Endodermal cell (in vitro differentiated cells): ENCODE results near the gene BSDC1. TPM values are rescaled to one million over a fixed set of nuclear protein-coding genes. Genes with fewer than 3 reads are reported as not detected.

Experiments used
- DNase-seq: peaks from one replicate; pipeline ENCODE4 v3.0.0-alpha.2; 2017
- H3K27ac ChIP-seq: 2 replicates; pipeline ENCODE4 v1.5.1; 2013; ENCODE audit warnings: mild to moderate bottlenecking, low read depth, low read length, moderate library complexity
- H3K27me3 ChIP-seq: 2 replicates; pipeline ENCODE4 v1.6.1; 2013; ENCODE audit warnings: mild to moderate bottlenecking, low read length, moderate library complexity; ENCODE audit not compliant: insufficient read depth, control insufficient read depth, poor library complexity, severe bottlenecking
- H3K36me3 ChIP-seq: 2 replicates; pipeline ENCODE4 v1.7.0; 2013; ENCODE audit warnings: mild to moderate bottlenecking, low read length, moderate library complexity; ENCODE audit not compliant: control insufficient read depth, insufficient read depth
- H3K4me1 ChIP-seq: one replicate; pipeline ENCODE4 v1.7.0; 2013; ENCODE audit warnings: low read length; ENCODE audit not compliant: control insufficient read depth, insufficient read depth
- H3K4me3 ChIP-seq: 2 replicates; pipeline ENCODE4 v1.5.1; 2013; ENCODE audit warnings: mild to moderate bottlenecking, low read length, moderate library complexity
- H3K9ac ChIP-seq: 2 replicates; pipeline ENCODE4 v1.6.1; 2013; ENCODE audit warnings: mild to moderate bottlenecking, low read length, moderate library complexity; ENCODE audit not compliant: poor library complexity, severe bottlenecking; ENCODE audit errors: extremely low read depth
- H3K9me3 ChIP-seq: 2 replicates; pipeline ENCODE4 v1.6.1; 2013; ENCODE audit warnings: mild to moderate bottlenecking, low read length, moderate library complexity; ENCODE audit not compliant: control insufficient read depth
- H3K27ac Mint-ChIP-seq: 2 replicates; pipeline ENCODE4 v1.8.0; 2020; ENCODE audit warnings: mixed read lengths
- H3K27me3 Mint-ChIP-seq: 2 replicates; pipeline ENCODE4 v1.8.0; 2021; ENCODE audit warnings: mild to moderate bottlenecking, mixed read lengths; ENCODE audit not compliant: insufficient read depth
- H3K36me3 Mint-ChIP-seq: 2 replicates; pipeline ENCODE4 v1.8.0; 2020; ENCODE audit warnings: low read depth, mixed read lengths
- H3K4me1 Mint-ChIP-seq: 2 replicates; pipeline ENCODE4 v1.8.0; 2020; ENCODE audit warnings: mixed read lengths
- H3K4me3 Mint-ChIP-seq: 2 replicates; pipeline ENCODE4 v1.8.0; 2020; ENCODE audit warnings: mild to moderate bottlenecking, moderate library complexity, mixed read lengths
- H3K9me3 Mint-ChIP-seq: 2 replicates; pipeline ENCODE4 v1.8.0; 2020; ENCODE audit warnings: mild to moderate bottlenecking, mixed read lengths
- WGBS, 2 experiments: methylation state at CpG; one replicate each; pipeline versions ENCODE4 v1.1.5 to v1.1.7; 2013; ENCODE audit warnings: missing lambda C conversion rate in 2 of 2, mixed read lengths in 1 of 2; ENCODE audit not compliant: insufficient coverage in 1 of 2, insufficient read length in 1 of 2; 5-methylcytosine and 5-hydroxymethylcytosine counted together
- total RNA-seq, 2 donors: library from RNA; stranded (reverse); fragmentation: NEBNext Ultra II Directional in 1 of 2; extraction: Animal tissue kit (Norgen Biotek cat#: 25700) in 1 of 2; gene quantifications; 2 replicates in 1 of 2; 3 replicates in 1 of 2; pipeline ENCODE4 v1.2.1, GENCODE V29; 2021
- TF ChIP-seq, protein P1 (sequence below): fragments of 200-600 bp; sonication (generic); conservative IDR thresholded peaks from 2 replicates; pipeline ENCODE4 v1.5.0; 2021; ENCODE audit warnings: antibody characterized with exemption, mild to moderate bottlenecking

The BSDC1 gene
- total RNA-seq, 2 donors from 2014 or later: 61.7 to 68.3 TPM

DNA sequence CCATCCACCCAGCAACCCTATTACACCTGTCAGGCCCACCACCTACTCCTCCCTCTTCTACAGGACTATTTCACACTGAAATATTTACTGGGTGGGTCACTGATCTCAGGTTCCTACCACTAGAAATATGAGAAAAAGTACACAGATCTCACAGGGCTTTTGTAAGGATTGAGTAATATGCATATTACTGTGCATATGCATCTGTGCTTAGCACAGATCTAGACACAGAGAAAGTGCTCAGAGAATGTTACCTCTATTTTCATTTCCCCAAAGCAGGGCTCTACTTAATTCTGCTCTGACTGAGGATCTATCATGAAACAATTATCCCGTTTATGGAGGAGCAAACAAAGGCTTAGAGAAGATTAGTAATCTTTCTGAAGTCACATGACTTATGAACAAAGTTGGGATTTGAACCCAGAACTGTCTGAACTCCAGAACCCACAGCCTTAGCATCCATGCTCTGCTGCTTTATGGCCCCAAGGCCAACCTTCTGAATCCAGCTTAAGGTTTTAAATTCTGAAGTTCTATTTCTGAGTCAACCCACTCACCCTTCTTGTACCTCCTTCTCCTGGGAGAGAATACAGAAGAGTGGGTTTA is 20.1 kb downstream of the BSDC1 start:
- WGBS, 2 experiments: 86 to 91% methylated on average over 1 of the region's 1 CpG
- Histone ChIP-seq H3K9me3 (no peaks in the 10 kb centered on the region), H3K9ac (no peak overlapping the region), H3K27me3 (no peaks in the 10 kb centered on the region), H3K27ac (no peak overlapping the region), H3K36me3 (peaks cover 89% of the 10 kb centered on the region), H3K4me3 (no peak overlapping the region), H3K4me1 (no peaks in the 10 kb centered on the region)
- H3K4me1 Mint-ChIP-seq: no peaks in the 10 kb centered on the region
- no peaks in the 10 kb centered on the region for H3K27me3 Mint-ChIP-seq
- H3K4me3 Mint-ChIP-seq: no peak overlapping the region
- no peak overlapping the region for H3K27ac Mint-ChIP-seq
- peaks cover 69% of the 10 kb centered on the region for H3K36me3 Mint-ChIP-seq
- TF ChIP-seq, protein P1, sequence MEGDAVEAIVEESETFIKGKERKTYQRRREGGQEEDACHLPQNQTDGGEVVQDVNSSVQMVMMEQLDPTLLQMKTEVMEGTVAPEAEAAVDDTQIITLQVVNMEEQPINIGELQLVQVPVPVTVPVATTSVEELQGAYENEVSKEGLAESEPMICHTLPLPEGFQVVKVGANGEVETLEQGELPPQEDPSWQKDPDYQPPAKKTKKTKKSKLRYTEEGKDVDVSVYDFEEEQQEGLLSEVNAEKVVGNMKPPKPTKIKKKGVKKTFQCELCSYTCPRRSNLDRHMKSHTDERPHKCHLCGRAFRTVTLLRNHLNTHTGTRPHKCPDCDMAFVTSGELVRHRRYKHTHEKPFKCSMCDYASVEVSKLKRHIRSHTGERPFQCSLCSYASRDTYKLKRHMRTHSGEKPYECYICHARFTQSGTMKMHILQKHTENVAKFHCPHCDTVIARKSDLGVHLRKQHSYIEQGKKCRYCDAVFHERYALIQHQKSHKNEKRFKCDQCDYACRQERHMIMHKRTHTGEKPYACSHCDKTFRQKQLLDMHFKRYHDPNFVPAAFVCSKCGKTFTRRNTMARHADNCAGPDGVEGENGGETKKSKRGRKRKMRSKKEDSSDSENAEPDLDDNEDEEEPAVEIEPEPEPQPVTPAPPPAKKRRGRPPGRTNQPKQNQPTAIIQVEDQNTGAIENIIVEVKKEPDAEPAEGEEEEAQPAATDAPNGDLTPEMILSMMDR: no peak
- no peaks in the 10 kb centered on the region for H3K9me3 Mint-ChIP-seq
- no peak for DNase-seq

DNA sequence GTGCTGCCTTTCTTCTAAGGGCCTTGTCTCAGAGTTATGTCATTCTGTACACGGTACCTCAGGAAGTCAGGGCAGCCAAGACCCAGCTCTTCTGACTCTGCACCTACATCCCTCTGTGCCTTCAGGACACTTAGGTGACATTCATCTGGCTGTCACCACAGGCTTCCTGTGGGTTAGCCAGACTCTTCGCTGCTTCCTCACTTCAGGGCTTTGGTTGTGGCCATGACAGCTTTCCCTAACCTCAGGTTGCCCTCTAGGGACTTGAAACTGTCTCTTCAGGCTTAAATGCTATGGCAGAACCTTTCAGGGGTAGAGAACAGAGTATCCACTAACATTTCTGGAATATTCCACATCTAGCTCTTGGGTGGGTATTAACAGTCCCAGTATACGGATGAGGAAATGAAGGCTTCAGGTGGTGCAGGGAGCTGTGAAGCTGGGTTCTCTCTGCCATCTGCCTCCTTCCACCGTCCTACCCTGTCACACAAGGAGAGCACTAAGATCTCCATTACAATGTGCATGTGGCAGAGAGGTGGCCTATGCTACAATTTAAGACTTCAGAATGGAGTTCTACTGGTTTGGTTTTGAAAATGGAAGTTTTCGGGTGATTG is 22.0 kb downstream of the BSDC1 start:
- no peaks in the 10 kb centered on the region for H3K9me3 Mint-ChIP-seq
- H3K36me3 Mint-ChIP-seq: peaks cover 70% of the 10 kb centered on the region
- H3K9ac ChIP-seq: no peak overlapping the region
- no peak overlapping the region for H3K27ac ChIP-seq
- peaks cover 88% of the 10 kb centered on the region for H3K36me3 ChIP-seq
- no peaks in the 10 kb centered on the region for H3K27me3 ChIP-seq
- no peaks in the 10 kb centered on the region for H3K4me1 Mint-ChIP-seq
- H3K4me1 ChIP-seq: no peaks in the 10 kb centered on the region
- 92 to 95% methylated on average over 5 of the region's 5 CpGs for WGBS, 2 experiments
- no peak overlapping the region for H3K4me3 ChIP-seq
- DNase-seq: peak; percentile 35
- no peaks in the 10 kb centered on the region for H3K27me3 Mint-ChIP-seq
- H3K27ac Mint-ChIP-seq: no peak overlapping the region
- no peak overlapping the region for H3K4me3 Mint-ChIP-seq
- TF ChIP-seq, protein P1: peak; percentile 45
- no peaks in the 10 kb centered on the region for H3K9me3 ChIP-seq

DNA sequence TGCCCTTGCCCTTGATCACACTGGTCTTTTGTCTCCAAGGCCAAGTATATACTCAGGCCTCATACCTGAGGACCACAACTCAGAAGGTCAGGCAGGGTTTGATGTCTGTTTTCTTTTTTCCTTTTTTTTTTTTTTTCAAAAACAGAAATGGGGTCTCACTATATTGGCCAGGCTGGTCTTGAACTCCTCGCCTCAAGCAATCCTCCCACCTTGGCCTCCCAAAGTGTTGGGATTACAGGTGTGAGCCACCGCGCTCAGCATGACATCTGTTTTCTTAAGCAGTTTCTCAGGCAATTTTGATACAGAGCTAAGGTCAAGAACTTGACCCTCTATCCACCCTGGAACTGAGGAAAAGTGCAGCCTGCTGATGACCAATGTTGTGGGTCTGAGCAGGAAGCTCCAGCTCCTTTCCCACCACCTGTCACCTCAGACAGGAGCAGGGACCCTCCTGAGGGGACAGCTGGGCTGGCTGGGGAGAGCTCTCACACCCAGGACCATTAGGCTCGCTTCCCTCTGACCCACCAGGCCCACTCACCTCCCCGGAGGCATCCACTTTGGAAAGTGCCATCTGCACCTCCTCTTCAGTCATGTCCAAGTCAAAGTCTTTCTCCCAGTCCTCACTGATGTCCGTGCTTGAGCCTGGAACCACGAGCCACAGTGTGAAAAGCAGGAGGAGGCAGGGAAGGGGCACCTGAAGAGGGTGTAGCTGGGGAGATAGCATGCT is 26.2 kb downstream of the BSDC1 start:
- WGBS, 2 experiments: 93 to 96% methylated on average over 3 to 7 of the region's 7 CpGs
- TF ChIP-seq, protein P1: no peak
- H3K36me3 ChIP-seq: peaks cover 86% of the 10 kb centered on the region

More for the DNA sequence above, 26.2 kb downstream of the BSDC1 start:
- H3K9me3 ChIP-seq: no peaks in the 10 kb centered on the region
- no peaks in the 10 kb centered on the region for H3K4me1 ChIP-seq
- H3K9me3 Mint-ChIP-seq: no peaks in the 10 kb centered on the region
- H3K27me3 ChIP-seq: no peaks in the 10 kb centered on the region
- peaks cover 63% of the 10 kb centered on the region for H3K36me3 Mint-ChIP-seq
- no peak overlapping the region for H3K27ac ChIP-seq
- H3K27ac Mint-ChIP-seq: no peak overlapping the region
- H3K4me1 Mint-ChIP-seq: no peaks in the 10 kb centered on the region
- no peak overlapping the region for H3K4me3 Mint-ChIP-seq
- H3K27me3 Mint-ChIP-seq: no peaks in the 10 kb centered on the region
- H3K9ac ChIP-seq: no peak overlapping the region
- no peak overlapping the region for H3K4me3 ChIP-seq
- DNase-seq: no peak
